Inflammatory macrophage treated with lipopolysaccharide for 1 hour (primary cell): ENCODE measurements around the gene TMEM266.

Experiments
- DNase-seq, 2 donors: peaks; one replicate each; pipeline ENCODE4 v3.0.0-alpha.2; 2020 to 2022

TMEM266 gene

GRCh38 chr15:76134537-76134936, 74.8 kb downstream of the TMEM266 start:
- no peak for DNase-seq

- no peak for DNase-seq
Observed at GRCh38 chr15:76135516-76135915, 75.7 kb downstream of the TMEM266 start.

- no peak for DNase-seq
Observed at GRCh38 chr15:76138436-76138835, 78.7 kb downstream of the TMEM266 start.

- peak; percentile 66 to 98 for DNase-seq
Observed at GRCh38 chr15:76139368-76140073, 79.7 kb downstream of the TMEM266 start.

GRCh38 chr15:76140074-76140464, 80.3 kb downstream of the TMEM266 start:
- peak; percentile 64 to 75 for DNase-seq

- no peak for DNase-seq
Observed at GRCh38 chr15:76146812-76147211, 87.0 kb downstream of the TMEM266 start.

GRCh38 chr15:76147906-76148570, 88.3 kb downstream of the TMEM266 start:
- peak in 1 of 2 donors; percentile 56 for DNase-seq

- DNase-seq = no peak
Observed at GRCh38 chr15:76149291-76149915, 89.6 kb downstream of the TMEM266 start.

- DNase-seq = peak; percentile 32 to 48
Observed at GRCh38 chr15:76150513-76150912, 90.7 kb downstream of the TMEM266 start.

GRCh38 chr15:76150971-76151598, 91.3 kb downstream of the TMEM266 start:
- DNase-seq = peak; percentile 51 to 94

- no peak for DNase-seq
Observed at GRCh38 chr15:76151599-76151974, 91.8 kb downstream of the TMEM266 start.

- DNase-seq = no peak
Observed at GRCh38 chr15:76152197-76152596, 92.4 kb downstream of the TMEM266 start.

- no peak for DNase-seq
Observed at GRCh38 chr15:76153241-76154197, 93.7 kb downstream of the TMEM266 start.

GRCh38 chr15:76155731-76156130, 95.9 kb downstream of the TMEM266 start:
- no peak for DNase-seq

GRCh38 chr15:76158226-76158625, 98.4 kb downstream of the TMEM266 start:
- no peak for DNase-seq

- DNase-seq = no peak
Observed at GRCh38 chr15:76158815-76159214, 99.0 kb downstream of the TMEM266 start.

GRCh38 chr15:76159282-76159681, 99.5 kb downstream of the TMEM266 start:
- DNase-seq = no peak

- DNase-seq = no peak
Observed at GRCh38 chr15:76160426-76161152, 100.8 kb downstream of the TMEM266 start.

- DNase-seq = no peak
Observed at GRCh38 chr15:76161153-76162035, 101.6 kb downstream of the TMEM266 start.

- DNase-seq = no peak
Observed at GRCh38 chr15:76162036-76162398, 102.2 kb downstream of the TMEM266 start.
